Prostate gland (tissue), 2 donors: Measurements from ENCODE around the gene NPIPB4.
"Not testable (repeated sequence)": the region's sequence is repeated elsewhere in the genome, so short reads cannot be mapped to it uniquely, and the experiment has no call there.

Source experiments
- POLR2A ChIP-seq: fragments of 450-650 bp; IDR thresholded peaks from one replicate; pipeline ENCODE4 v1.6.1; 2016; ENCODE audit warnings: antibody characterized with exemption, mild to moderate bottlenecking
- POLR2AphosphoS5 ChIP-seq: sonication (generic); formaldehyde crosslinking; IDR thresholded peaks from one replicate; pipeline ENCODE4 v1.6.1; 2017; ENCODE audit warnings: antibody characterized with exemption
- TF ChIP-seq, protein P1 (sequence below), 4 experiments: fragments of 200-600 bp in 2 of 4; fragments of 450-650 bp in 2 of 4; sonication (generic) in 2 of 4; IDR thresholded peaks; 1 replicate in 3 of 4; 2 replicates in 1 of 4; pipeline ENCODE4 v1.5.1; 2016 to 2019; ENCODE audit warnings: antibody characterized with exemption in 4 of 4, mild to moderate bottlenecking in 2 of 4, moderate library complexity in 2 of 4

DNA sequence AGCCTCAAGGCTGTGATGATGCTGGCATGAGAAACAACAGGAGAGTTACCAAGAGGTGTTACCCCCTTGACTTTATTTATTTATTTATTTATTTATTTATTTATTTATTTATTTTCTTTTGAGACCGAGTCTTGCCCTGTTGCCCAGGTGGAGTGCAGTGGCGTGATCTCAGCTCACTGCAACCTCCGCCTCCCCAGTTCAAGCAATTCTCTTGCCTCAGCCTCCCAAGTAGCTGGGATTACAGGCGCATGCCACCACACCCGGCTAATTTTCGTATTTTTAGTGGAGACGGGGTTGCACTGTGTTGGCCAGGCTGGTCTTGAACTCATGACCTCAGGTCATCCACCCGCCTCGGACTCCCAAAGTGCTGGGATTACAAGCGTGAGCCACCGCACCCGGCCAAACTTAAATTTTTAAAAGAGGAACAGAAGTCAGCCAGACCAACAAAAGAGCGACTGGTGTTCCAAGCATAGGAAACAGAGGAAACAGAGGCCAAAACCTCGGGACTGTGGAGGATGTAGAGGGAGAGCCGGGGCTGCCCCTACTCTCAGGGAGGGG is 36.6 kb downstream of the NPIPB4 start:
- TF ChIP-seq, protein P1, sequence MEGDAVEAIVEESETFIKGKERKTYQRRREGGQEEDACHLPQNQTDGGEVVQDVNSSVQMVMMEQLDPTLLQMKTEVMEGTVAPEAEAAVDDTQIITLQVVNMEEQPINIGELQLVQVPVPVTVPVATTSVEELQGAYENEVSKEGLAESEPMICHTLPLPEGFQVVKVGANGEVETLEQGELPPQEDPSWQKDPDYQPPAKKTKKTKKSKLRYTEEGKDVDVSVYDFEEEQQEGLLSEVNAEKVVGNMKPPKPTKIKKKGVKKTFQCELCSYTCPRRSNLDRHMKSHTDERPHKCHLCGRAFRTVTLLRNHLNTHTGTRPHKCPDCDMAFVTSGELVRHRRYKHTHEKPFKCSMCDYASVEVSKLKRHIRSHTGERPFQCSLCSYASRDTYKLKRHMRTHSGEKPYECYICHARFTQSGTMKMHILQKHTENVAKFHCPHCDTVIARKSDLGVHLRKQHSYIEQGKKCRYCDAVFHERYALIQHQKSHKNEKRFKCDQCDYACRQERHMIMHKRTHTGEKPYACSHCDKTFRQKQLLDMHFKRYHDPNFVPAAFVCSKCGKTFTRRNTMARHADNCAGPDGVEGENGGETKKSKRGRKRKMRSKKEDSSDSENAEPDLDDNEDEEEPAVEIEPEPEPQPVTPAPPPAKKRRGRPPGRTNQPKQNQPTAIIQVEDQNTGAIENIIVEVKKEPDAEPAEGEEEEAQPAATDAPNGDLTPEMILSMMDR (IDR thresholded peaks at IDR 0.05) = not testable (repeated sequence)
- not testable (repeated sequence) for TF ChIP-seq POLR2AphosphoS5, POLR2A
